HG02759 (cell line): ENCODE measurements around the gene IMPA2.
"Not testable (repeated sequence)": the region's sequence is repeated elsewhere in the genome, so short reads cannot be mapped to it uniquely, and the experiment has no call there.

Experiments used
- ATAC-seq: cut with Tn5 transposase; IDR thresholded peaks from one replicate; pipeline ENCODE4 v1.9.1; 2021; ENCODE audit warnings: mild to moderate bottlenecking, moderate library complexity; ENCODE audit not compliant: unreplicated experiment

The IMPA2 gene

DNA sequence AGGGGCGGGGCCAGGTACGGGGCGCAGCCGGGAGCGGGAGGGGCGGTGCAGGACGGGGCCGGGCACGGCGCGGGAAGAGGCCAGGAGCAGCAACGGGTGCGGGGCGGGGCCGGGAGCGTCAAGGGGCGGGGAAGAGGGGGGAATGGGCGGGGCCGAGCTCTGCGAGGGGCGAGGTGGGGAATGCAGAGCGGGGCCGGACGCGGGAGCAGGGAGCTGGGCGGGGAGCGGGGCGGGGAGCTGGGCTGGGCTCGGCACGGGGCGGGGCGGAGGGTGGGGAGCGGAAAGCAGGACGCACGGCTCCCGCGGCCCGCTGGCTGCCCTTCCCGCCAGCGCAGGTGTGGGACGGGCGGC lies at the start of gene IMPA2:
Gene IMPA2, plus strand, starts transcription at position 316 of the 351 bp plus-strand sequence. CDS start 163 bp downstream, outside the sequence.
- peak; percentile 44 for ATAC-seq

DNA sequence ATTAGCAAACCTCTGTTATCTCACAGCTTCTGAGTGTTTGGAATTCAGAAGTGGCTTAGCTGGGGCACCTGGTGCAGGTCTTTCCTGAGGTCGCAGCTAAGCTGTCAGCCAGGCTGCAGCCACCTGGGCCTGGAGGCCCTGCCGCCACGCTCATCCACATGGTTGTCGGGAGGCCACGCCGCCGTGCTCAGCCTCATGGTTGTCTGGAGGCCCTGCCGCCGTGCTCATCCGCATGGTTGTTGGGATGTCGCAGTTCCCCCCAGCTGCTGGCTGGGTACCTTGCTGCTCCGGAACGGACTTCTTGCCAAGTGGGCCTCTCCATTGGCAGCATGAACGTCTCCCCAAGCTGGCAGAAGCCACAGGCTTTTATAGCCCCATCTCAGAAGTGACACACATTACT lies 48.9 kb upstream of the IMPA2 start:
- ATAC-seq, result no peak

DNA sequence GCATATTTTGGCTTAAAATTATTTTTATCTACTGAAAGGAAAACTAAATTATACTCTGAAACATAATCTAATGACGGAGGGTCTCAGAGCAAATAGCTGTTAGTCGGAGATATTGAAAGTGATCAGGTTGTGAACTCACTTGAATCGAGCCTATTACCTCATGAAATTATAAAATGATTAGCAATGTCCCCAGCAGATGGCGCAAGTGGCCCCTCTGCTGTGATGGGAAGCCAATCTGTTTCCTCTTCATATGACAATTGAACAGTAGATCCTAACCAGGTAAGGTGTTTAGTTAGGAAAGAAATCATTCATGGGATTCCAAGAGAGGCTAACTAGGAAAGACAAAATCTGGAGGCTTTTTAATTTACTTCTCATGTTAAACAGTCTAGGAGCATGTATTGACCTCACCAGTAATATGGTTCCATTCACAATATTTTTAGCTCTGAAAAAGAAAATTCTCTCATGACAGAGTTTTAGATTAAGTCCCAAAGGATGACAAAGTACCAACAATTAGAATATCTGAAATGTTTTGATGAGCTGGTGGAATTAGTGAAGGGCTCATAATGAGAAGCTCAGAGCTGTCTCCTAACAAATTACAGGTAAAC lies 43.3 kb upstream of the IMPA2 start:
- ATAC-seq, result no peak

DNA sequence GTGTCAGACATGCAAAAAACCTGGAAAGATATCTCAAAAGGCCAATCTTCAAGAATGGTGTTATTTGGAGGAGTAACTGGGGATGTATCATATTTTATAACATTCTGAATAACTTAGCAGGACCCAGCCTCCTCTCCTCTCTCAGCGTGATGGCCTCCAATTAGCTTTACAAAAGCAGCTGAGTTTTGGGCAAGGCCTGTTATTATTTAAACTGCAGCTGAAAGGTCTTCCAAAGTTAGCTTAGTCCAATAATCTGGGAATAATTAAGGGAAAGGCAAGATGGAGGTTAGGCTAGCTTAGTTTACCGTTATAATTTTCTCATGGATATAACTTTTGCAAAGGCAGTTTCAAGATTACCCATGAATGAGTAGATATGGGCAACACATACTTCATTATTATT lies 40.4 kb upstream of the IMPA2 start:
- ATAC-seq, result no peak

DNA sequence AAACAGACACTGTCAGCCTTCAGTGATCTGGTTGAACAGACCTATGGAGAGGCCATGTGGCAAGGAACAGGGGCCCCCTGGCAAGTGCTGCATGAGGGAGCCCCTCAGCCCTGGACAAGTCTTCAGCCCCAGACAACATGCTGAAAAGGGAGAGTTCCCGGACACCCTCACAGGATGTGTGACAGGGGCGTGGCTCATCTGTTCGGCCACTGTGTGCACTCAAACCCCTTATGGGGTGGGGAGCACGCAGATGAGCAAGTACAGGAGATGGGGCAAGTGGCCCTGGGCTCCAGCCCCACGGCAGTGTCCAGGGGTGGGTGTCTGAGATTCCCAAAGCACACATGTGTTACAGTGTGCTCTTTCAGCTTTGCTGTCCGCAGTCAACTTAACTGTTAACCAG lies 37.8 kb upstream of the IMPA2 start:
- no peak for ATAC-seq

DNA sequence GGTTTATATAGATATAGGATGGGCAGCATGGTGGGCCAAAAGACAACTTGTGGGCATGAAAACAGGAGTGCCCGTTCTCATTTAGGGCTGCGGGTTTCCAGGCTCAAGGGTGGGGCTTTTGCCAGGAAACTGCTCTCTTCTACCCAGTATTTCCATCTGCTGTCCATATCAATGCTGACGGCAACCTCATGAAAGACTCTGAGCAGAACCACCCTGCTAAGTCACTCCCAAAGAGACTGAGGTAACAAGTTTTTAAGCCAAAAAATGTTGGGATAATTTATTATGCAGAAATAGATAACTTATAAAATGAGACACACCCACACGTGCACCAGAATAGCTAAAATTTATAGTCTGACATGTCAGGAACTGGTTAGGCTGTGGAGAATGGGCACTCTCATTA lies 37.1 kb upstream of the IMPA2 start:
- ATAC-seq, result no peak

DNA sequence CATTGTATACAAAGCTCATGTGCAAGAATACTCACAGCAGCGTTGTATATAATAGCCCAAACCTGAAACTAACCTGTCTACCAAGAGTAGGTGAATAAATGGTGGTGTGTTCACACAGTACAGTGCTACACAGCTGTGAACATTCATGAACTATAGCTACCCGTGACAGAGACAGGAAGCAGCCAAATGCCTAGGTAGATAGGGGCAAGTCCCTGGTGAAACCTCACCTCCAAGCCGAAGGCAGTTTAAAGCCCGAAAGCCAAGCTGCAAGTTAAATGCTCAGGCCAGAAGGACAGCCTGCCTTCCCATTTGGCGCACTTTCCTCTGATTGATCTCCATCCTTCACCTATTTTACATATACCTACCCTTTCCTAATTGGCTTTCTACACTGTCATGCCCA lies 36.5 kb upstream of the IMPA2 start:
- no peak for ATAC-seq

DNA sequence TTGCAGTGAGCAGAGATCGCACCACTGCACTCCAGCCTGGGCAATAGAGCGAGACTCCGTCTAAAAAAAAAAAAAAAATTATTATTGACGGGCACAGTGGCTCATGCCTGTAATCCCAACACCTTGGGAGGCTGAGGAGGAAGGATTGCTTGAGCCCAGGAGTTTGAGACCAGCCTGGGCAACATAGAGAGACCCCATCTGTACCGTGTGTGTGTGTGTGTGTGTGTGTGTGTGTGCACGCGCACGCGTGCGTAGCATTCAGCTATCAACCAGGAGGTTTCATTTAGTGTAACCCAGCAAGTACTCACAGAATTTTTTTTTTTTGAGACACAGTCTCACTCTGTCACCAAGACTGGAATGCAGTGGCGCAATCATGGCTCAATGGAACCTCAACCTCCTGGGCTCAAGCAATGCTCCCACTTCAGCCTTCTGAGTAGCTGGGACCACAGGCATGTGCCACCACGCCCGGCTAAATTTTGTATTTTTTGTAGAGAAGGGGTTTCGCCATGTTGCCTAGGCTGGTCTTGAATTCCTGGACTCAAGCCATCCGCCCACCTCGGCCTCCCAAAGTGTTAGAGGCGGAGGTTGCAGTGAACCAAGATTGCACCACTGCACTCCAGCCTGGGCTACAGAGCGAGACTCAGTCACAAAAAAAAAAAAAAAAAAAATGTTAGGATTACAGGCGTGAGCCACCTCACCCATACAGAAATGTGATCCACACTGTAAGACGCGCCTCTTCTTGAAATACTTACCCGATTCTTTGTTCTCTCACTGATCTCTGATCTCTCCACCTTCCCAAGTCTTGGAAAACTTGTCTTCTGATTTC lies 35.3 kb upstream of the IMPA2 start:
- ATAC-seq, result not testable (repeated sequence)

DNA sequence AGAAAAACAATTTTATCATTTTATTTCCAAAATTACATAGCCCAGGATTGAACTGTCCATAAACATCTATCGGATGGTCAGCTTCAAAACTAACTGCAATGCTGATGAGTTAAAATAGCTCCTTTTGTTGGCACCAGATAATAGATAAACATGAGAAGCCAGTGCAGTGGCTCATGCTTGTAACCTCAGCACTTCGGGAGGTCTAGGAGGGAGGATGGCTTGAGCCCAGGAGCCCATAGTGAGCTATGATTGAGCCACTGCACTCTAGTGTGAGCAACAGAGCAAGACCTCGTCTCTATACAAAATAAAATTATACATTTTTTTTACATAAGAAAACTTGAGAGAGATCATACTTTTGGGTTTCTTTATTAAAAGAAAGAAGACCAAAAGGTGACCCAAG lies 34.6 kb upstream of the IMPA2 start:
- ATAC-seq, result no peak

DNA sequence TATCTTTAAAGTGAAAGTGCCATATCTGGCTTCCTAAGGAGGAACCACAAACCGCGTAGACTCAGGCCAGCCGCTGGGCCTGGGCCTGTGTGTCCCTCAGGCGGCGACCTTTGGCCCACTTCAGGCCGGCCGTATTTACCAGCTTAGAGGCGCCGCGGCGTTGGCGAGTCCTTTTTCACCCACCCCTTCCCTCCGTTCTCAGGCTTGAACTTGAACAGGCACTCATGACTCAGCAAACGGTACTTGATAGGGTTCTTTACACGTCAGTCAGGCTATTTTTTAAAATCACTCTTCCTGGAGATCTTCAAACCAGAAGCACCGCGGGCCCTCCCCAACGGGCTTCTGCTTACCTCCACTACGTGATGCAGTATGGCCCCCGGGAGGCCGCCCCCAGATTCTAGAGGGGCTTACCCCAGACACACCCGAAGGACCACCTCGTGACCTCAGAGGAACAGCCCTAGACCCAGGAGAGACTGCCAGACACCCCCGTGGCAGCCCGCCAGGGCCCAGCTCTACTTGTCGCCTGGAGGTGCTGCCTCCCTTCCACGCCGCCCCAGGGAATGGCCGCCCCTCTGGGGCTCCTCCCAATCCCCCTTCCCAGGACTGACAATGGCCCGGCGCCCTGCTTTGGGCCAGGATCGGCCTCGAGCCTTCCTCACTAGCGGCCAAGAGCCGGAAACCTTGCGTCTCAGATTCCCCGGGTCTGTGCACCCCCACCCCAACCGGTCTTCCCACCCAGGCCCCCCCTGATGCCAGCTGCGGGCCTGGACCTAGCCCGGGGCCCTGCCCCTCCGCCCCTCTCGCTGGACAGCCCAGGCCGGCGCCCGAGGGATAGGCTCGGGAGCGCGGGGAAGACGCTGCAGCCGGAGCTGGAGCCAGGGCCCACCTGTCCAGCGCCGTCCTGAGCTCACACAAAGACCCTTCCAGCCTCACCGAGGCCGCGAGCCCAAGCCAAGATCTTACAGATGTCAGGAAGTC lies 33.8 kb upstream of the IMPA2 start:
- peak; percentile 86 for ATAC-seq

DNA sequence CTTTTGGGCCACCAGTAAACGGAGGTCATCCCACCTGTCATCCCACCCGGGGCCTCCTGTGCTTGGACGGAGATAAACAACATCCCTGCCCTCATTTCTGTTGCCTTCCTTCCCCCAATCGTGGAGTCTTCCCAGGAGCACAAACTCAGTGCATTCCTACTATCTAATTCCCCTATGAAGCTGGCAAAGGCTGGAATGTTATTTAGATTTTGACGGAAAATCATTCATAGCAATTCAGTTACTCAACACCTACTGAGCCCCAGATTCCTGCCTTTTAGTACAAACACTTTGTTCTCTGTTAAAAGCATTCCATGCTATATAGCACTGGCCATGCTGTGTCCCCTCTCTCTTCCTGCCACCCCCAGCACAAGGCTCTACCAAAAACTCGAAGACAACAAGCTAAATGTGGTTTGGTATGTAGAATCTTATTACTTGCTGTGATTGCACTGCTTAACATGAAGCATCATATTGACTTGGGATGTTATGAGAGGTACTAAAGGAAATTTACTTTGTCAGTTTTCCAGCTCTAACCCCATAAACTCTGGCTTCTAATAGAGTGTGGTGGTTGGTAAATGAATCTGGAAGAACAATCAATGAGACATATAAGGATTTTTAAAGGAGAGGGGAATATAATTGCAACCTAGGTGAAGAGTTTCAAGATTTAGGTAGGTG lies 32.3 kb upstream of the IMPA2 start:
- no peak for ATAC-seq

DNA sequence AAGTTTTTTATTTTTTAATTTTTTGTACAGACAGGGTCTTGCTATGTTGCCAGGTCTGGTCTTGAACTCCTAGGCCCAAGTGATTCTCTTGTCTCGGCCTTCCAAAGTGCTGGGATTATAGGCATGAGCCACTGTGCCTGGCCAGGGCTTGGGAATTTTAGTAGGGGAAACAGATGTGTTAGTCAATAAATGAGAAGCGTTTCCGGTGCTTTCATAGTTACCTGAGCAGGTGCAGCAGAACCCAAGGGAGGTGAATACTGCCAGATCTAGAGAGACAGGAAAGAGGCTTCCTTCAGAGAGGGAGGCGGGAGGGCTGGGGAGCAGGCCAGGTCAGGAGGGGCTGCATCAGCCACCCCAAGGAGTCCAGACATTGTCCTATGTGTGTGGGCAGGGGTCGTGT lies 30.5 kb upstream of the IMPA2 start:
- ATAC-seq, result no peak

DNA sequence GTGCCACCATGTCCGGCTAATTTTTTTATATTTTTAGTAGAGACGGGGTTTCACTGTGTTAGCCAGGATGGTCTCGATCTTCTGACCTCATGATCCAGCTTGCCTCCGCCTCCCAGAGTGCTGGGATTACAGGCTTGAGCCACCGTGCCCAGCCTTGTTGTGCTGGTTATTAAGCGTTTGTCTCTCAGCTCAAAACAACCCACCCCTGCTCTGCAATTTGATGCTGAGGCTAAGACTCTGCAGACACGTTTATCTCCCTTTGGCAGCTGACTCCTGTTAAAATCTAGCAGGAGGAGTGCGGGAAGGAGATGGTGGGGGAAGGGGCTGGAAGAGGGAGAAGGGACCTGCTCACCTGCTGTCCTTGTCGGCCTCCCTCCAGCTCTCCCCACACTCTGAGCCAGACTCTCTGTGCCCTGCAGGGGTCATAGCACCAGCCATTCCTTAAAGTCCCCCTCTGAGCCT lies 29.9 kb upstream of the IMPA2 start:
- no peak for ATAC-seq

DNA sequence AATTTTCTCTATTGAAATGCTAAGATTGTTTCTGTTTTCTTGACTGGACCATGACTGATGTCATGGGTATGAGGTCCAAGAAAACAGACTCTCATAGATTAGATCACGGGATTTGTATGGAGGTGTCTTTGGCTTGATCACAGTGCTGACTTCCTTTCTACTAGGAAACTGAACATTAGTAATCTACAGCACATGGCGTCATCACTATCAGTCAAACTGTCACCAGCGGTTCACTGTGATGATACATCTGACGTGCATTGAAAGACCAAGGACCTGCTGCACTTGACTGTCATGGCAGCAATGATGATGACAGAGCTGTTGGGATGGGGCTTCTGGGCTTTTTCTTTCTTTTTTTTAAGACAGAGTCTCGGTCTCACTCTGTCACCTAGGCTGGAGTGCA lies 28.2 kb upstream of the IMPA2 start:
- ATAC-seq, result no peak

DNA sequence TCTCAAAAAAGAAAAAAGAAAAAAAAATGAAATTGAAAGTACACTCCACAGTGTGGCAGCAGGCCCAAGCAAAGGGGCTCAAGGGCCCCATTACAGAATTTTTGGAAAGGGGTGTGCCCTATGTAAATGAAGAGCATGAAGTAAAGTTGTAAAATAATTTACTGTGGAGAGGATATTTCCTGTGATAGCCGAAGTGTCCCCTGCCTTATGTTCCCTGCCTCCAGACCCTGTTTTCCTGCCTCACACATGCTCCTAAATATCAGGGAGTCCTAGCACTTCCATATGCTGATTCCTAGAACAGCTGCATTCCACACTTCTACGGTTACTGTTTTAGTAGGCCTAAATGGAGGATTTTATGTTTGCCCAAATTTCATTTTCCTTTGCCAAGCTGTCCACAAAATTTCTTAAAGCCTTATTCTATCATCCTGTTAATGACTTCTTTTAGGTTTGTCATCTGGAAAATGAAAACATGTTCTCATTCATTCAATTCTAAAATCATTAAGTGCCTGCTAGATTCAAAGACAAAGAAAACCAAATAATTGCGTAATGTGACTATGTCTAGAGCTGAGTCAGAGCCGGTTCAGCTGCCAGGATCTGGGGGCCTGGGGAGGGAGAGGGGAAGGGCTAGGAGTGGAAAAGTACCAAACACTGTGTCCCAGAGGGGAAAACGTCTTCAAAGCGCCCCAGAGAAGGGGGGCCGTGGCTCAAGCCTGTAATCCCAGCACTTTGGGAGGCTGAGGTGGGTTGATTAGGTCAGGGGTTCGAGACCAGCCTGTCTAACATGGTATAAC lies 25.9 kb upstream of the IMPA2 start:
- no peak for ATAC-seq

DNA sequence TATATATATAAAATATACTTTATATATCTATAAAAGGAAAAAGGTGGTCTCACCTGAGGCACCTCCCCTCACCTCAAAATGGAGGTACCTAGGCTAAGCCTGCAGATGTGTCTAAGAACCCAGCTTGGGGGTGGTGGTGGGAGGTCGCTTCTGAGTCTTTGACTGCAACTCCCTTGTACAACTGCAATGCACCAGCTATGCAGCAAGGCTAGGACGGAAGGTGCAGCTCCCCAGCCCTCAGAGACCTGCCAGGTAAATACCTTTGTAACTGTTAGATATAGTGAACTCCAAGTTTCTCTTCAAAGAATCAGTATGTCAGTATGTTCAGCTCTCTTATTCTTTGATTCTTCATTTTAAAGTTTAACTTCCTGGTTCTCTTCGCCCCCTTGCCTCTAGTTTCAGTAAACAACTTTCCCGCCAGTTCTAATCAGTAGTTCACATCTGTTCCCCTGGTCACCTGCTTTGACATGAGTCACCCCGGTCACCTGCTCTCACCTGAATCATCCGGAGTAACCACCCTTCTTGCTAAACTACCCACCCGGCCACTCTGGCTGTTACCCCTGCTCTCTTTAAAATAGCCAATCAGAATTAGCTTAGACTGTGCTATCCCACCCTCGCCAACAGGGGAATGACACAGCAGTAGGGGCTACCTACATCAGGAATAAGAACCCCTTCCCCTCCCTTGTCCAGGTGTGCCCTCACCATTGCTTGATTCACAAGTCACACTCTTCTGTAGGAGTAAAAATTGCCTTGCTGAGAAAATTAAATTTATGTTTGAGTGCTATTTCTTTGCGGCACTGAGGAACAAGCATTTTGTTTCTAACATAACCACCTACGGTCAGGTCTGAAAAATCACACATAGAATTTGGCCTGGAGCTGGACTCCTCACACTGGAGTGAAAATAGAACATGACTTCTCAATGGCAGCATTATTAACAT lies 24.7 kb upstream of the IMPA2 start:
- ATAC-seq, result no peak

DNA sequence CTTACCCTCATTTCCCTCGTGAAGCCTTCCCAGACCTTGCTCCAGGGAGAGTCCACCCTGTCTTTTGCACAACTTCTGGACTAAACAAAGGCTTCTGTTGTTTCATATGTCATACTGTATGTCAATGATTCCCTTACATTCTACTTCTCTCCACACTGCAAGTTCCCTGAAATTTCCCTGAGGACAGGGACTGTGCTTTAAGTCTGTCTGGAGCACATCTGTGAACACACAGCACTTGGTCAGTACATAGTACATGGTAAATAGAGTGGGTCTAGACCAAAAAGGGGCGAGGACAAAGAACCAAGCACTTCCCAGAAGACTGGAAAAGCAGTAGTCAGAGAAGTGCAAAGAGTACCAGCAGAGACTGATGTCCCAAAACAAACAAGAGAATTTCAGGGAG lies 23.7 kb upstream of the IMPA2 start:
- no peak for ATAC-seq

DNA sequence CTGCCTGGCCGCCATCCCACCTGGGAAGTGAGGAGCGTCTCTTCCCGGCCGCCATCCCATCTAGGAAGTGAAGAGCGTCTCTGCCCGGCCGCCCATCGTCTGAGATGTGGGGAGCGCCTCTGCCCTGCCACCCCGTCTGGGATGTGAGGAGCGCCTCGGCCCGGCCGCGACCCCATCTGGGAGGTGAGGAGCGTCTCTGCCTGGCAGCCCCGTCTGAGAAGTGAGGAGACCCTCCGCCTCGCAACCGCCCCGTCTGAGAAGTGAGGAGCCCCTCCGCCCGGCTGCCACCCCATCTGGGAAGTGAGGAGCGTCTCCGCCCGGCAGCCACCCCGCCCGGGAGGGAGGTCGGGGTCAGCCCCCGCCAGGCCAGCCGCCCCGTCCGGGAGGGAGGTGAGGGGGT lies 21.7 kb upstream of the IMPA2 start:
- not testable (repeated sequence) for ATAC-seq
